ENCODE data around the gene NHSL2.

DNA sequence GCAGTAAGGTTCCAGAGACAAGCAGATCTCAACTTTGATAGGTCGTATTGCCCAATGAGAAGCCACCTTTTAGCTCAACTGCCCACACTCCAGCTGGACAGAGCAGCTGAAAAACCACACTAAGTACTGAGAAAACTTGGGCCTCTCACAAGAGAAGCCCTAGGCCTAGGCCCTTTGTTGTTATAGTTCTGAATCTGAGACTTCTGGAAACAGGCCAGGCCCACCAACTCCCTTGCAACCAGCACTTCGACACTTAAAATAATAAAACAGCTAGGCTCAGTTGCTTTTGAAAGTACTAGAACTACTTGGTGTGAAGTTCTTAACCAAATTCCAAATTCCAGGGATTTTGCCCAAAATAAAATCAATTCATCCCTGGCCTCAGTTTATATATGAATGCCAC lies 234.5 kb downstream of the NHSL2 start:
- TF ChIP-seq, protein P1, sequence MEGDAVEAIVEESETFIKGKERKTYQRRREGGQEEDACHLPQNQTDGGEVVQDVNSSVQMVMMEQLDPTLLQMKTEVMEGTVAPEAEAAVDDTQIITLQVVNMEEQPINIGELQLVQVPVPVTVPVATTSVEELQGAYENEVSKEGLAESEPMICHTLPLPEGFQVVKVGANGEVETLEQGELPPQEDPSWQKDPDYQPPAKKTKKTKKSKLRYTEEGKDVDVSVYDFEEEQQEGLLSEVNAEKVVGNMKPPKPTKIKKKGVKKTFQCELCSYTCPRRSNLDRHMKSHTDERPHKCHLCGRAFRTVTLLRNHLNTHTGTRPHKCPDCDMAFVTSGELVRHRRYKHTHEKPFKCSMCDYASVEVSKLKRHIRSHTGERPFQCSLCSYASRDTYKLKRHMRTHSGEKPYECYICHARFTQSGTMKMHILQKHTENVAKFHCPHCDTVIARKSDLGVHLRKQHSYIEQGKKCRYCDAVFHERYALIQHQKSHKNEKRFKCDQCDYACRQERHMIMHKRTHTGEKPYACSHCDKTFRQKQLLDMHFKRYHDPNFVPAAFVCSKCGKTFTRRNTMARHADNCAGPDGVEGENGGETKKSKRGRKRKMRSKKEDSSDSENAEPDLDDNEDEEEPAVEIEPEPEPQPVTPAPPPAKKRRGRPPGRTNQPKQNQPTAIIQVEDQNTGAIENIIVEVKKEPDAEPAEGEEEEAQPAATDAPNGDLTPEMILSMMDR (IDR thresholded peaks at IDR 0.05; ENCODE audit: low read depth, low read length): no peak
- TF ChIP-seq EZH2phosphoT487 (IDR thresholded peaks at IDR 0.05; ENCODE audit: low read depth): no peak
